ENCODE measurements around the gene CASZ1. TPM values are rescaled to one million over a fixed set of nuclear protein-coding genes. Genes with fewer than 3 reads are reported as not detected.

CASZ1 gene
- polyA plus RNA-seq, 4 donors, result 14.1 to 24.5 (median 19.9) TPM

DNA sequence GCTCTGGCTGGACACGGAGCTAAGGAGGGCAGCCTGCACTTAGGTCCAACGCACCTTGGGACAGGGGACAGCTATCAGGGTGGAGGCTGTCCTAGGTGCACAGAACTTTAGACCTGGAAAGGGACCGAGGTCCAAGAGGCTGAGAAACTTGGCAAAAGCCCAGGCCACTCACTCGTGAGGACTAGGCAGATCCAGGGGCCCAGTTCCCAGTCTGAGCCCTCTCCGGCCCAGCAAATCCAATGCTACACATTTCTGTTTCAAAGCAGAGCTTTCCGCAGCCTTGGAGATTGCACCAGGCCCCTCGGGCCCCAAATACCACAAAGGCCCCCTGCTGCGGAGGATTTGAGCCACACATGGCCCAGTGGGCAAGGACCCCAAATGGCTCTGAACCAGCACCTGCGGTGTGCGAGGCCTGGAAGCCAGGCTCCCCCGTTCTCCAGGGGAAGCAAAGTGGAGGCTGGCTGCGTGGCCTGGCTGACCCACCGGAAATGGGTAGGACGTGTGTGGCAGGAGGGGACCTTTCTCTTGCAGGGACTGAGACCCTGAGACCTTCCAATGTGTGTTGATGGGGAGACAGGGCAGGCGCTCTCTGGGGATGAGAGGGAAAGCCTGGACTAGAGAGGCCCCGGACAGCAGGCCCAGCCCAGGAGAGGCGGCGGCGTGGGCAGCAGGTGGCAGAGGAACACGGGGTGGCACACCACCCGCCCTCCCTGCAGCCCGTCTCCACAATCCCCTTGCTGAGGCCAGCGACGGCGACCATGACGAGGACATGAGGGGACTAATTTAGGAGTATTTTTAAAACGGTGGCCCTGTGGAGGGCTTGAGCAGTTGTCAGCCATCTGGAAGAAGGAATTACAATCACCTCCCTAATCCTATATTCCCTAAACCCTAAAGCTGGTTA lies 118.7 kb downstream of the CASZ1 start:
- no peak for DNase-seq (ENCODE audit: low read depth in 4 of 4, low spot score in 3 of 4)

DNA sequence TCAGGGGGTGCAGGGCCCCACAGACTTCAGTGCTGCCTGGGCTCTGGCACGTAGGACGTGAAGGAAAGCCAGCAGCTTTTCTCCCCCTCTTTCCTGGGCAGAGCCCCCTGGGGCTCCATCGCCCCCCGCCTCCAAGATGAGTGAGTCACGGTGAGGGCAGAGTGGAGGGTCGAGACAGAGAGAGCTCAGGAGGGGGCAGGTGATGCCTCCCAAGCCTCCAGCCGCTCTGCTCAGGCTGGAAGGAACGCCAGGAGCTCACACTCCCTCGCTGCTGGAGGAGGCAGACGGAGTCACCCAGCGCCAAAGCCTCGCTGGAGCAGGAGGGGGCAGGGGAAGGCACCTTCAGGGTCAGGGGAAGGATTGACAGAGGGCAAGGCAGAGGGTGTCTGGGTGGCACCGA lies 119.5 kb downstream of the CASZ1 start:
- DNase-seq (ENCODE audit: low read depth in 4 of 4, low spot score in 3 of 4), result no peak

DNA sequence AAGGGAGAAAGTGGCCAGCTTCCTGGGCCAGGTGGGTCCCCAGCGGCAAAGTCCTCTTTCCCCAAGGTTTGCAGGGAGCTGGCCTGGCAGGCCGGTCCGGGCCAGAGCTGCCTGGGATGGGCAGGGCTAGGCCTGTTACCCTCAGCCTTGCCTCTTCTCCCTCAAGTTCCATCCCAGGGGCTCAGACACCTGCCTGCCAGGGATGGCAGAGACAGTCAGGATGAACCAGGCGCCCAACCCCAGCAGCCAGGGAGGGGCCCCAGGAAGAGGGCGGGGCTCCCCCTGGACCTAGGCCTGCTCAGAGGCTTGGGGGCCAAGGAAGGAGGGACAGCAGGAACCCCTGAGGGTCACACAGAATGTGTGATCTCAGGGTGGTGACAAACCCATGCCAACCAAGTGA lies 120.6 kb downstream of the CASZ1 start:
- DNase-seq (ENCODE audit: low read depth in 4 of 4, low spot score in 3 of 4), result no peak

DNA sequence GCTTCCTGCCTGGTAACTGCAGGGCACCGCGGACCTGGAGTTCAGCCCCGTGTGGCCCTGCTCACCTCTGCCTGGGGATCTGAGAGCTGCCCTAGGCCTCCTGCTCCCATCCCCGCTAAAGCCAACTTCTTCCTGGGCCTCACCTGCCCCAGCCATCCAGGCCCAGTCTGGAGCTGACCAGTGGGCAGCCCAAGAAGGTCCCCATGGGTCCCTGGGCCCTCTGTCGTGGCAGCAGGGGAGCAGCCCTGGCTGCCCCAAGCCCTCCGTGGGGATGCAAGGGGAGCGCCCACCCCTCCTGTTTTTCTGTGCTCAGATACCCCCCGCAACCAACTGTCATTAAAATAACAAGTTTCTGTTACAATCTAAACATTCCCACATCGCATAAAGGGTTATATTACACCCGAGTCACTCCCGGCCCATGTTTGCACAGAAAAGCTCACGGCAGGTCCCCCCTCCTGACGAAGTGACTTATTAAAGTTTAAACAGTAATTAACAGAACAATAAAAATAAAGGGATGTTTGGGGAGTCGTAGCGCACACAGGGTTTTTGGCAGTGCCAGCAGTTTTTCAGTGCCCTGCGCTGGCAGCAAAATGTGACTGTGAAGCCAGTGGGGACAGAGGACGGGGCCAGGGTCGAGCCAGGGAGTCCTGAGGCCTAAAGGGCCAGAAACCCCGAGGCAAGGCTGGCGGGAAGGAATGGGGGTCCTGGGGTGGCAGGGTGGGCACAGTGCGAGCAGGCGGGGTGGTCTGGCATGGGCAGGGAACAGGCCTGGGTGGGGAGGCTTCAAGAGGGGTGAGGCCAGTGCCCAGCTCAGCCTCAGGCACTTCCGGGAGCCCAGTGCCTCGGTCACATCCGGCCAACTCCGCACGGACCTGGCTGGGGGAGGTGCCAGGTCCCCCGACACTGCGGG lies 121.5 kb downstream of the CASZ1 start:
- no peak for DNase-seq (ENCODE audit: low read depth in 4 of 4, low spot score in 3 of 4)

DNA sequence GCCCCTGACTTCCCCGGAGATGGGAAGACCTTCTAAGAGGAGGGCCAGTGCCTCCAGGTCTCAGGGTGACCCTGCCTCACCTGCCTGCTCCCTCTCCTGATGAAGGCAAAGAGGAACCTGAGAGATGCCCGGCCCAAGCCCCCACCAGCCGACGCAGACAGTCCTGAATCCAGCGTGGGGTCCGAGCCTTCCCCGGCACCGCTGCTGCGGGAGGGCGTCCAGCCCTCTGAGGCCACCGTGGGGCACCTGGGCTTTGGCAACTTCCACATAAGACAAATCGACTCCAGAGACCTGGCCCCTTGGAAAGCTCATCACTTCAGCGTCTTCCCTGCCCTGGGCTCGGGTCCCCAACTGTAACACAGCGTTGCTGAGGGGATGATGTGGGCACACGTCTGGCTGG lies 122.2 kb downstream of the CASZ1 start:
- no peak for DNase-seq (ENCODE audit: low read depth in 4 of 4, low spot score in 3 of 4)

DNA sequence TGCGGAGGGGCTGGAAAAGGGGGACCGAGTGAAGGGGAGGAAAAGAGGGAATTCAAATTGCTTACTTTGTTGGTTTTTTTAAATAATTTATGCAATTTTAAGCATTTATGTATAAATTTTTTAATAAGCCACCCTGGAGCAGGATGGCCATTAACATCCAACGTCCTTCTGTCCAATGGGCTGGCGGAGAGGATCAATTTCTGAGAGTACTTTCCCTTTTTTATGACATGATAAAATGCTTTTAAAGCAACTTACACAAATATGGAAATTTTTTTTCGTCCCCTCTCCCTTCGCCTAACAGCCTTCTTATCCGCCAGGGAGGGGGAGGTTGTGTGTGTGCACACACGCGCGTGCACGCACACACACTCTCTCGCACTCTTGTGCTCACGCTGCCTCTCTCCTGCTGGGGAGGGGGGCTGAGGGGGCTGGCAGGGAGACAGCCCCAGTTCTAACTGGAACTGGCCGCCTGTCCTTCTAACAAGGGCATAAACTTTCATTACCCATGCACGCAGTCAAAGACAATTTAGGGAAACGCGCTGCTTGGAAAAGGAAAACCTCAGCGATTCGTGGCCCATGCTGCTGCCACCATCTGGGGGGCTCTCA lies 123.2 kb downstream of the CASZ1 start:
- no peak for DNase-seq (ENCODE audit: low read depth in 4 of 4, low spot score in 3 of 4)

DNA sequence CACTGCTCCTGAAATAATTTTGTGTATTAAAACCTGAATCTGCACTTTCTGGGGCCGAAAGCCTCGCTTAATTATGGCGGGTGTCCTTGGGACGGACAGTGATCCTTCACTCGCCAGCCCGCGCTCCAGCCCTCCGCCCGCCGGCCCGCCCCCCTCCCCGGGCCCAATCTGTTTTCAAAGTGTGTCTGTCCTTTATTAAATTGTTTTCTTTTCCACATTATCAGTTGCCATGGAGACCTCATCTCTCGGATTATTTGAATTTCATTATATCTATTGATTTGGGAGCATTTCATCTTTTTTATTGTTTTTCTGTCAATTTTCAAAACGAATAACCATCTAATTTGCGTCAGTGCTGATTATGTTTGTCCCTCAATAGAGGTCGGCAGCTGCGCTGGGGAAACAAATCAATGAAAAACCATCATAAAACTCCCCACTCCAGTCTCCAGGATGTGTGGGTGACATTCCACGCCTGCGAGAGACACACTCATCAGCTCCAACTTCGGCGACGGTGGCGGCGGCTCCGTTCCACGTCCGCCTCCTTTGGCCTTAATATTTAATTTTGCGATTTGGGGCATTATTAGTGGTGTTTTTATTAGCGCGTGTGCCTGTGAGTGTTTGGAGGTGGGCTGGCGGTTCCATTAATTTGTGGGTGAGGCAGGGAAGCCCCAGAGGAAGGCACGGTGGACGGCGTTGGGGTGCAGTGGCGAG lies 123.9 kb downstream of the CASZ1 start:
- DNase-seq (ENCODE audit: low read depth in 4 of 4, low spot score in 3 of 4), result no peak

DNA sequence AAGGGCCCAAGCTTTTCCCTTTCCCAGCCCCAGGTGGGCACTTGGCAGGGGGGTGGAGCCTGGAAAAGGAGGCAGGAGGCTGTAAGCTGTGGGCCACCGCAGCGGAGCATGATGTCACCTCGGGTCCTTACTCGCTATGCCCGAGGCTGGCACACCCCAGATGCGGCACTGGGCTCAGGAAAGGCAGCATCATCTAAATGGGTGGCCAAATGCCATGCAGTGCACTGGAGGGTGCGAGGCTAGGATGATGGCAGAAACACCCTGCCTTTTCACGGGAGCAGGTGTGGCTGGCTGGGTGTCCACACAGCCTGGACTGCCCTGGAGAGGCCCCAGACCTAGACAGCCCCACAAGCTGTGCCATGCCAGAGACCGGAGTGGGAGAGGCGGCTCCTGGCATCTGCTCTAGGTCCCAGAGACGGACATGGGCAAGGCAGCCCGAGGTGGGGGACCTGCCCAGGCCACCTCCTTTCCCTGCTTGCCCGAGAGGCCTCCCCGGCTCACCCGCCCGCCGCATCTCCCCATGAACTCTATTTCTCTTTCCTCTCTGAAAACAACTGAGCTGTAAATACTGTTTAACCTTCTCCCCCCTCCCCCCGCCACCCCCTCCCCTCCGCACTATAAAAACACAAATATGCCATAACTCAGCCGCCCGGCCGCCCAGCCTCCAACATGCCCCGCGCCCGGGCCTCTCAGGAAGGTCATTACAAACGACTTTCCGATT lies 124.7 kb downstream of the CASZ1 start:
- no peak for DNase-seq (ENCODE audit: low read depth in 4 of 4, low spot score in 3 of 4)

DNA sequence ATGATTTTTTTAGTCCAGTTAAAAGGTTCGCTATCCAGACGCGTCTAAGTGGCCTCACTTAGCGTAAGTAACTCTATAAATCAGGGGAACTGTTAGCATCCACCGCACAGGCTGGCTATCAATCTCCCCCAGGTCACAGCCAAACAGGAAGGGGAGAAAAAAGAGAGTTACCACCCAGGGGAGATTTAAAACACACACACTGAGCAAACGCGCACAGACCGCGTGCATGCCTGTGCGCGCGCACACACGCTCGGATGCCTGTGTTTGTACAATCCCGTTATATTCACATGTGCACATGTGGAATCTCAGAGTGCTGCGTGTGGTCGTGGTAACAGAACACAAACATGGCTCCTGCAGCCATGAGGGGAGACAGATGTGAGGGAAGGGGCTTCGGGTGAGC lies 125.4 kb downstream of the CASZ1 start:
- DNase-seq (ENCODE audit: low read depth in 4 of 4, low spot score in 3 of 4), result no peak

DNA sequence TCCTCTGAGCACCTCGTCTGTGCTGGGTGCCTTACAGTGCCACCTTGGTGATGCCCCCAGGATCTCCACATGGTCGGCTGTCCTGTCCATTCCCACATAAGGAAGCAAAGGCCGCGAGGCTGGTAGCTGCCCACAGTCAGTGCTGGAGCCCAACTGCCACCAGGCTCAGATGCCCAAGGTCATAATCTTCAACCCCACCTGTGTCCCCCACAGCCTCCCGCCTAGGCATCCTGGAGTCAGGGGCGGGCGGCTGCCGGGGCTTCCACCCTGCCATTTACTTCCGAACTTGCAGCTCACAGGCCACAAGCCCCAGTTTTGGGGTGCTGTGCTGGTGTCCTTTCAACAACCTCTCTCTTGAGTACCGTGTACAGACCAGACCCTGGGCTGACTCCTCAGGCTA lies 126.3 kb downstream of the CASZ1 start:
- no peak for DNase-seq (ENCODE audit: low read depth in 4 of 4, low spot score in 3 of 4)

DNA sequence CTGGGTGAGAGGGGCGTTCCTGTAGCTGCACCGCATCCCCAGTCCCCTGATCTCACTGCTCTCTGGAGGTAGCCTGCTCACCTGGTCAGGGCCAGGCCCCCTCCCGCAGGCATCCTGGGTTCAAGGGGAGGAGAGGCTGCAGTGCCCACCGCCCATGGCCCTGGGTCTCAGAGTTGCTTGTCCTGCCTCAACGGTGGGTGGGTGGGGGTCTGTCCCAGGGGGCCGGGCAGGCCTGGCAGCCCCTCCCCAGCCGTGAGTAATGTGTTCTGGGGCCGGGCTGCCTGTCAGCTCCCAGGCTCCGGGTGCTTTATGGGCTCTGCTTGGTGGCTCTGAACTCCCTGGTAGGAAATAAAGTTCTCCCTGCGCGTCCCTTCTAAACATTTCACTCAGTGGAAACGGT lies 126.9 kb downstream of the CASZ1 start:
- no peak for DNase-seq (ENCODE audit: low read depth in 4 of 4, low spot score in 3 of 4)

DNA sequence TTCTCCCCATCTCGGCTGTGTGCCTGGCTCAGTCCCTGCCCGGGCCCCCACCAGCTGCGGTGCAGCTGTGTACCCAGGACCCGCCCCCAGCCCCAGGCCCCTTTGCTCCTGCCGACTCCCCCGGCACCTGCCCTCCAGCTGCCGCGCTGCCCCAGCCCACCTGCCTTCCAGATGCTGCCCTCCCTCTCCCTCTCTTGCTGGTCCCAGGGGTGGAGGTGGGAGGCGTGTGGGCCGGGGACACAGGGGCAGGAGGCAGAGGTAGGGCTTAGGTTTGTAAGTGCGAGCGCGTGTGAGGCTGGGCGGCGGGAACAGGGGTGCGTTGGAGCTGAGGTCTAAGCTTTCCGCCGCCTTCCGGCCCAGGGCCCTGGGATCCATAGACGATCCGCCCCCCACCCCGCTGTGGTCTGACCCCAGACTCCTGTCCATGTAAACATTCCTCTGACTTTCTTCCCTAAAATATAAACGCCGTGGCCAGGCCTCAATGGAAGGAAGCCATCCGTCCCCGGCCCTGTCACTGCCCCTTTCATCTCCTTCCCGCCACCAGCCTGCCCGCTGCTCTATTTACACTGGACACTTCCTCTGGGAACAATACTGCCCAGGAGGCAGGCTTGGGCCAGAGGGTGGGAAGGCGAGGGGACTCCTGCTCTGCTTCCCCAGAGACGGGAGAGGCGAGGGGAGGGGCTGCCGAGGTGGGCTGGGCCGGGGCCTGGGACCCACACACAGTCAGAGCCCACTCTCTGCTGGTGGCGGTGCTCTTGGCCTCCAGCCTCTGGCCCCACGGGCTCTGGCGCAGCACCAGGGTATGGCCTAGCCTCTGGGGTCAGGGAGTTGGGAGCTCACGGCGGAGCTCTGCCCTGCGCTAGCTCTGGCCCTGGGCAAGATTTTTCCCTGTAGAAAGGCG lies 128.3 kb downstream of the CASZ1 start:
- DNase-seq (ENCODE audit: low read depth in 4 of 4, low spot score in 3 of 4), result no peak

DNA sequence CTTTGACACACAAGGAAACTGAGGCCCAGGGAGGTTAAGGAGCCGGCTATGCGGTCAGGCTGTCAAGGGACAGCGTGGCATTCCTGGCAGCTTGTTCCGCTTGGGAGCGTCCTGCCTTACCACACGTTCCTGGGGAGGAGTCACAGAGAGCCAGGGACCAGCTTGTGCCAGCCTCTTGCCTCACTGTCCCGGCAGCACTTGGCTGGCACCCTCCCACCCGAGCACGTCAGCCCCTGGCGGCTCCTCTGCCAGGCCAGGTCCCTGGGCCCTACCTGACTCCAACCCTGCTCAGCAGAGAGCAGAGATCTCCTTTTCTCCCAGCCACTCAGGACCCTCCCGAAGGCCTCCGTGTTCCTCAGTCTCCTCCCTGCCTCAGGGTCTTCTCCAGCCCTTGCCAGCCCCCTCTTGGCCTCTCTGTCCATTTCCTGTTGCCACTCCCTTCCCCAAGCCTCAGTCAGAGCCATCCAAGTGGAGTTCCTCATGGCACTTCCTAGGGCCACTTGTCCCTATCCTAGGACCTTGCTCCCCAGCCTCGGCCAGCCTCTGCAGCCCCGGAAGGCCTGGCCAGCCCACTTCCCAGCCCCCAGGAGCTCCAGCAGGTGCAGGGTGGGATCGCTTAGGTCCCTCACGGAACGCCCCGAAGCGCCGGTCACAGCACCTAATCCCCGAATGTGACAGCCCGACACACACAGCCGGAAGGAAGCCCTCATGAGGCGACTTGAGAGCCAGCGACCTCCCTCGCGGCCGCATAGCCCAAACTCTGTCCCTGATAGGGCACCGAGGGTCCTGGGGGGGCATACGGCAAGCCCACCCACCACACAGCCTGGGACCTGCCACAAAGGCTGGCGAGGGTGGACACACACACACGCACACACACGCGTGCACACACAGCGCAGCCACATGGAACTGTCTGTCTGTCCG lies 130.3 kb downstream of the CASZ1 start:
- DNase-seq (ENCODE audit: low read depth in 4 of 4, low spot score in 3 of 4), result no peak

DNA sequence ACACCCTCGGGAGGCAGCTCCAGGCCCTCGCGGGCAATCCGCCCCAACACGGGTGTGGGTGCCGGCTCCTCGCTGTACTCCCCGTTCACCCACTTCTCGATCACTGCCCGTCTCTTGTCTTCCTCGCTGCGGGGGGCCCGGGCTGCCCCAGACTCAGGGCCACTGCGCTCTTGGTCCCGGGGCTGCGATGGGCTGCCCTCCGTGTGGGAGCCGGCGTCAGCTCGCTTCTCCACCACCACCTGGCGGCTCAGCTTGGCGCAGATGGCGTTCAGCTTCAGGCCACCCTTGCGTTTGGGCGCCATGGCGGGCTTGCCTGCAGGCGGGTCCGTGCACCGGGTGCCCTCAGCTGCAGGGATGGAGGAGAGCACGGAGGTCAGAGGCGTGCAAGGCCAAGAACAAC lies 131.2 kb downstream of the CASZ1 start:
- DNase-seq (ENCODE audit: low read depth in 4 of 4, low spot score in 3 of 4), result no peak

DNA sequence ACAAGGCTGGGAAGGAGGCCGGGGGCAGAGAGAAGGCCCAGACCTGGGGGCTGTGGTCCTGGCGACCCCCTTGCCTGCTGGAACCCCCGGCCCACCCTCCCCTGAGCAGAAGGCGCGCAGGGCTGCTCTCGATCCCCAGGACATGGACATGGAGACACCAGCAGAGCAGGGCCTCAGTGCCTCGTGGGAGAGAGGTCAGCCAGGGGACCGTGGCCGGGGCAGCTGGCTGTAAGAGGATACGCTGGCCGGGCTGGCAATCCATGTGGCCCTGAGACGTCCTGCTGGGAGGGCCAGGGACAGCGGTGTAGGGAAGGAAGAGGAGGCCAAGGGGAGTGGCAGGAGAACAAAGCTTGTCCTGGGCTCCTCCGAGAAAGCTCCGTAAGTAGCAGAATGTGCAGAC lies 132.2 kb downstream of the CASZ1 start:
- DNase-seq (ENCODE audit: low read depth in 4 of 4, low spot score in 3 of 4), result no peak

DNA sequence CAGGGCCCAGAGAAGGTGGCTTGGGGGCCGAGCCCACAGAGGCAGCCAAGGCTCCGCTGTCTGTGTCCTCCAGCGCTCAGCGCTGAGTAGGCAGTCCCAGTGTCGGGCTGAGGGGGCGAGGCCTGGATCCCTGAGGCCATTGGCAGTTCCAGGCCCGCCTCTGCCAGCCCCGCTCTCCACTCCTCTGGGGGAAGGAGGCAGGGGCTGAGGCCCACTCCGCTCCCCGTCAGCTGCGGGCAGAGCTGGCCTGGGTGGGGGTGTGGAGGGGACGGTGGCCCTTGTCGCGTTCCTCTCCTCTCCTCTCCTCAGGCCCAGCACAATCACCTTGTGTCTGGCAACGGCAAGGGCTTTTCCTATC lies 132.8 kb downstream of the CASZ1 start:
- no peak for DNase-seq (ENCODE audit: low read depth in 4 of 4, low spot score in 3 of 4)

DNA sequence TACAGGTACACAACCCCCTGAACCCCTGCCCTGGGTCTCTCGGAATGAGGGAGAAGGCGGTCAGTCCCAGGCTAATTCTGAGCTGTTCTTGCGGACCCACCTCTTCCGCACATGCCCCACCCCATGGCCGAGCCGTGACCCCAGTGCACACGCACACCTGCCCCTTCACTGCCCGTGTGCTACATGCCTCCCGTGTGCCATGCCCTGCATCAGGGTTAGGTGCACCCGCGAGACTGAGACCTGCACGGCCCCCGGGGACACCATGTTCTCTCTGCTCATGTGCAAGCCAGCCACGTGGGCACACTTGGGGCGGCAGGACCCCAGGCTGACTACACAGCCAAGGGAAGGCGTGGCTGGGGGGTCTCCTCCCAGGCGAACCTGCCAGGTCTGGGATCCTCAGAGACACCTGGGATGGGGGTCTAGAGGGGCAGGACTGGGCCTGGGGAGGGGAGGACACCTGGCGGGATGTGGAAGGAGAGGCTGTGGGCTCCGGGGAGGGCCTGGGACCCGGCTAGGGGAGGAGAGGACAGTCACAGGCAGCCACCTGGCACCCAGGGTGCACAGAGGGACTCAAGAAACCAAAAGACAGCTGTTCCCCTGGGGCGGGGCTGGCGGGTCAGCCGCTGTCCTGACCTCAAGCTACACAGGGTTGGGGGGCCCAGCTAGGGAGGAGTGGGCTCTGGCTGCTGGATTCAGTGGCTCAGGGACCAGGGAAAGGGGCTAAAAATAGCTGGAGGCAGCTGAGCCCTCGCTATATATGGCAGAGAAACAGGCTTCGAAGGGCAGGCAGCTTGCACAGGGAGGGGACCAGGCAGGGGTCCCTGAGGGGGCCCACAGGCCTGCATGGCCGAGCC lies 133.4 kb downstream of the CASZ1 start:
- DNase-seq (ENCODE audit: low read depth in 4 of 4, low spot score in 3 of 4), result no peak
